Measurements from ENCODE around the gene WDR1.

The WDR1 gene

DNA sequence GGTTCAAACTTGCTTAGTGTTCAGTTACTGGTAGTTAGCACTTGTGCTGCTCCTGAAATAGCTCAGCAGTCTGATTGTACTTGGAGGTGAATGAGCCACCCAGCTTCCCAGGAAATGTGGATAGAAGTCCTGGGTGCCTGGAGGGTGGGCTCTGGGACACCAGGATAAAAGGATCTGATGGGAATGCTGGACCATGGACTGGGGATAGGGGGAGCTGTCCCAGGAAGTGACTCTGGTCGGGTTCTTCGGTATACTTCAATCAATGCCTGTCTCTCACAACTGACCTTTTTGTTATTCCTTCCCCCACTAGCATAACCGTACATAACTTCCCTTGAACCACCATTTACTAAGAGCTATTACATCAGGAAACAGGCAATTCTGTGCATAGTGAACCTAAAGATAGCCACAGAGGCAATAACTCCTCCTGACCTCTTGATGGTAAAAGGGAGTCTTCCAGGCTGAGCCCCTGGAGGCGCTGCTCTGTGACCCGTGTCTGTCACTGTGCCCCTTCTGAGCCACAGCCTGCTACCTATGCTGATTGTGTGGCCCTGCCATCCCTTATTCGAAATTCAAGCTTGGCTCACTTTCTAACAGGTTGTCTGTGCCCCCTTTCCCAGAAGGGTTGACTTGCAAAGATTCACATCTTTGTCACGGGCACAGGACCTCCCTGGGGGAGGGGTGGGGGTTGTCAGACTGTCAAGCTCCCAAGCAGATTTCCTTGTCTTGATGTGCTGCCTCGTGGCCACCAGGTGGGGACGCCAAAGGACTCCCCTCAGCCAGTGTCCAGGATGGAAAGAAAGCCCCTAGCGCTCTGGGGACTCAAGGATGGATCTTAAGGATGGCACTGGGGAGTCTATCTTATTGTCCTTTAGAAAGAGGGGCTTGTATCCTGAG is 24.5 kb upstream of the WDR1 start:
- Histone ChIP-seq H3K27me3 (replicated peaks; ENCODE audit: control insufficient read depth, insufficient read depth, low read length) (no peaks in the 10 kb centered on the region; the same call in 1 of the 2 replicates), H3K36me3 (ENCODE audit: control insufficient read depth, insufficient read depth, low read length) (no peaks in the 10 kb centered on the region), H3K4me3 (replicated peaks; ENCODE audit: low read depth, low read length) (no peak overlapping the region)
- TF ChIP-seq, protein P1, sequence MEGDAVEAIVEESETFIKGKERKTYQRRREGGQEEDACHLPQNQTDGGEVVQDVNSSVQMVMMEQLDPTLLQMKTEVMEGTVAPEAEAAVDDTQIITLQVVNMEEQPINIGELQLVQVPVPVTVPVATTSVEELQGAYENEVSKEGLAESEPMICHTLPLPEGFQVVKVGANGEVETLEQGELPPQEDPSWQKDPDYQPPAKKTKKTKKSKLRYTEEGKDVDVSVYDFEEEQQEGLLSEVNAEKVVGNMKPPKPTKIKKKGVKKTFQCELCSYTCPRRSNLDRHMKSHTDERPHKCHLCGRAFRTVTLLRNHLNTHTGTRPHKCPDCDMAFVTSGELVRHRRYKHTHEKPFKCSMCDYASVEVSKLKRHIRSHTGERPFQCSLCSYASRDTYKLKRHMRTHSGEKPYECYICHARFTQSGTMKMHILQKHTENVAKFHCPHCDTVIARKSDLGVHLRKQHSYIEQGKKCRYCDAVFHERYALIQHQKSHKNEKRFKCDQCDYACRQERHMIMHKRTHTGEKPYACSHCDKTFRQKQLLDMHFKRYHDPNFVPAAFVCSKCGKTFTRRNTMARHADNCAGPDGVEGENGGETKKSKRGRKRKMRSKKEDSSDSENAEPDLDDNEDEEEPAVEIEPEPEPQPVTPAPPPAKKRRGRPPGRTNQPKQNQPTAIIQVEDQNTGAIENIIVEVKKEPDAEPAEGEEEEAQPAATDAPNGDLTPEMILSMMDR (IDR thresholded peaks at IDR 0.05; ENCODE audit: insufficient read depth, low read length, poor library complexity, severe bottlenecking) = peak; percentile 23
- no peak for DNase-seq (ENCODE audit: extremely low read depth, insufficient read length)

DNA sequence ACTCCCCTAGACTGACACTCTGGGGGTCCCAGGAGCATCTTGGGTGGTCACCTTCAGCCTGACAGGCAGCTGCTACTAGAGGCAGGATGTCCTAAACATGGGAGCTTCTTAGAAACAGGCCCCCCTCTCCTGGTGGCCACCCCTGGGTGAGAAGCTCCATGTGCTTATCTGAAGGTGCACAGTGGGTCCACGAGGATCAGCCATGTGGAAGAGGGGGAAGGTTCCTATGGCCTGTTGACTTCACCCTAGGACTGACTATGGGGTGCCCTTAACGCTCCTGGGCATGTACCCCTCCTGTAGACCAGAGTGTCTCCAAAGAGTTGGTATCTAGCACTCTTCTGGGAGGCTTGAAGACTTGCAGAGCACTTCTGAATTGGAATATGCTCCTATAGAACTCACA is 22.9 kb upstream of the WDR1 start:
- Histone ChIP-seq H3K36me3 (ENCODE audit: control insufficient read depth, insufficient read depth, low read length) (no peaks in the 10 kb centered on the region), H3K27me3 (replicated peaks; ENCODE audit: control insufficient read depth, insufficient read depth, low read length) (no peaks in the 10 kb centered on the region; the same call in 1 of the 2 replicates), H3K4me3 (replicated peaks; ENCODE audit: low read depth, low read length) (no peak overlapping the region)
- TF ChIP-seq, protein P1 (IDR thresholded peaks at IDR 0.05; ENCODE audit: insufficient read depth, low read length, poor library complexity, severe bottlenecking) = no peak
- no peak for DNase-seq (ENCODE audit: extremely low read depth, insufficient read length)

DNA sequence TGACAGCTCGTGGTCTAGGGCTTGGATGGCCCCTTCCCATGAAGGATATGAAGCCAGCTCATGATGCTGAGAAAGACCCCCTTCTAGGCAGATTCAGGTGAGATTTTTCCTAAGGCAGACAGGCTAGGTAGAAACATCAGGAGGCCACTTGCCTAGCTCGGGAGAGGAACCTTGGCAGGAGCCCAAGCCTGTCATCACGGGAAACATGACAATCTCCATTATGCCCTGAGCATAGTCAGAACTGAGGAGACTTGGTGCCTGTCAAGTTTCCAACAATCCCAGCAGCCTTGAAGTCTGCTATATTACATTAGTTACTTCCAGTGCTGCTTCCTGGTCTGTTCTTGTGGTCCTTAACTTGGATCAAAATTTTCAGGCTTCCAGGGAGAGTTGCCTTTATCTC is 18.7 kb upstream of the WDR1 start:
- no peak overlapping the region for H3K4me3 ChIP-seq (replicated peaks; ENCODE audit: low read depth, low read length)
- H3K36me3 ChIP-seq (ENCODE audit: control insufficient read depth, insufficient read depth, low read length) = no peaks in the 10 kb centered on the region
- TF ChIP-seq, protein P1 (IDR thresholded peaks at IDR 0.05; ENCODE audit: insufficient read depth, low read length, poor library complexity, severe bottlenecking) = no peak
- DNase-seq (ENCODE audit: extremely low read depth, insufficient read length) = no peak
- no peaks in the 10 kb centered on the region; the same call in none of the 2 replicates for H3K27me3 ChIP-seq (replicated peaks; ENCODE audit: control insufficient read depth, insufficient read depth, low read length)

DNA sequence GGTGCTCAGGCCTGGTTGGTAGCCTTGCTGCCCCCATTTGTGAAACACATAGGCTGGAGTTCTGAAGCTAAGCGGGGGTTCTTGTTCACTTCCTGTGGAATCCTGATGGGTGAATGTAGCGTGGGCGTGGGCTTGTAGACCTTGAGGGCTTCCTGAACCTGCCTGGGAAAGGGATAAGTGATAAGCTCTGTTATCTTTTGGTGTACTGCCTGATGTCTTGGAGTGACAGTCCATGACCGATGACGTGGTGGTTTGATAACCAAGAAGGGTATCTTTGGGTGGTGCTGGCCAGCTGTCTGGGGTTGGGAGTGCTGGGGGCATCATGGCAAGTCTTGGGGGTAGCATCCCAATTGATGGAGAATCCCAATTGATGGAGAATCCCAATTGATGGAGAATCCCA is 17.5 kb upstream of the WDR1 start:
- Histone ChIP-seq H3K36me3 (ENCODE audit: control insufficient read depth, insufficient read depth, low read length) (no peaks in the 10 kb centered on the region), H3K4me3 (replicated peaks; ENCODE audit: low read depth, low read length) (no peak overlapping the region), H3K27me3 (replicated peaks; ENCODE audit: control insufficient read depth, insufficient read depth, low read length) (no peaks in the 10 kb centered on the region; the same call in none of the 2 replicates)
- TF ChIP-seq, protein P1 (IDR thresholded peaks at IDR 0.05; ENCODE audit: insufficient read depth, low read length, poor library complexity, severe bottlenecking) = no peak
- no peak for DNase-seq (ENCODE audit: extremely low read depth, insufficient read length)

DNA sequence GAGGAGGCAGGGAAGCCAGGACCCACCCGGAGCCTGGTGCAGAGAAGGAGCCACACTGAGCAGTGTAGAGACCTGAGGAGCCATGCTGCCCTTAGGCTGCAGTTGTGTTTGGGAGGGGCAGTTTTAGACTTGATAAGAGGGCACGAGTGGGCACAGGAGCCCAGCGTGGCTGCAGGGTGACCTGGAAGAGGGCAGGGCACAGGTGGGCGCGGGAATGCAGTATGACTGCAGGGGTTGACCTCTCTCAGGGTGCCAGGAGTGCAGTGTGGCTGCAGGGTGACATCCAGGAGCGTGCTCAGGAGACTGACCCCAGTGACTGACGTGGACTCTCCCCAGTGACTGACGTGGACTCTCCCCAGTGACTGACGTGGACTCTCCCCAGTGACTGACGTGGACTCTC is 14.6 kb upstream of the WDR1 start:
- Histone ChIP-seq H3K4me3 (replicated peaks; ENCODE audit: low read depth, low read length) (no peak overlapping the region), H3K36me3 (ENCODE audit: control insufficient read depth, insufficient read depth, low read length) (no peaks in the 10 kb centered on the region), H3K27me3 (replicated peaks; ENCODE audit: control insufficient read depth, insufficient read depth, low read length) (no peaks in the 10 kb centered on the region; the same call in 1 of the 2 replicates)
- TF ChIP-seq, protein P1 (IDR thresholded peaks at IDR 0.05; ENCODE audit: insufficient read depth, low read length, poor library complexity, severe bottlenecking) = no peak
- no peak for DNase-seq (ENCODE audit: extremely low read depth, insufficient read length)

Data from GM06990 (cell line).